ENCODE results near the gene KAZALD1.

GRCh38 chr10:101015582-101015973 is 46.2 kb upstream of the KAZALD1 start:
- TF ChIP-seq CTCF (conservative IDR thresholded peaks at IDR 0.05; ENCODE audit: low read depth, low read length) (no peak), EZH2 (IDR thresholded peaks at IDR 0.05; ENCODE audit: low read length, unreplicated experiment) (no peak), EZH2phosphoT487 (IDR thresholded peaks at IDR 0.05; ENCODE audit: borderline replicate concordance, low read length) (no peak)
